Mammary epithelial cell (primary cell): ENCODE data around the gene ADAM10.

Experiments used
- EZH2 ChIP-seq: IDR thresholded peaks from 2 replicates; pipeline ENCODE4 v1.6.1; 2012; ENCODE audit warnings: low read length, inconsistent platforms, borderline replicate concordance
- TF ChIP-seq, protein P1 (sequence below), 2 donors: IDR thresholded peaks in 1 of 2; conservative IDR thresholded peaks in 1 of 2; 2 replicates each; pipeline ENCODE4 v1.5.1; 2011 to 2012; ENCODE audit warnings: inconsistent platforms in 2 of 2, low read length in 2 of 2, mild to moderate bottlenecking in 2 of 2, control low read depth in 1 of 2, low read depth in 1 of 2; ENCODE audit not compliant: insufficient read depth in 1 of 2; ENCODE audit errors: extremely low read depth in 1 of 2

DNA sequence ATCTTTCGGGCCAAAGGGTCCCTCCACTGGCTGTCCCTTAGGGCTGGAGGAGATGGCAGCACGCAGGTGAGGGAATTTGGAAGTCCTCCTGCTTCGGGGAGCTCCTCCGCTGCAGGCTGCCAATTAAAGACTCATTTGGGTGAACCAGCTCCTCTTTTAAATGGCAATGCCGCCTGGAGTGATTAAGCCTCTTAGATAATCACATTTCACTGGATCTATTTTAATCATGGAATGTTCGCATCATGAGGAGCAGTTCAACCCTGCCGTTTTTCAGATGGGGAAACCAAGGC lies 199.8 kb downstream of the ADAM10 start:
- TF ChIP-seq, protein P1, sequence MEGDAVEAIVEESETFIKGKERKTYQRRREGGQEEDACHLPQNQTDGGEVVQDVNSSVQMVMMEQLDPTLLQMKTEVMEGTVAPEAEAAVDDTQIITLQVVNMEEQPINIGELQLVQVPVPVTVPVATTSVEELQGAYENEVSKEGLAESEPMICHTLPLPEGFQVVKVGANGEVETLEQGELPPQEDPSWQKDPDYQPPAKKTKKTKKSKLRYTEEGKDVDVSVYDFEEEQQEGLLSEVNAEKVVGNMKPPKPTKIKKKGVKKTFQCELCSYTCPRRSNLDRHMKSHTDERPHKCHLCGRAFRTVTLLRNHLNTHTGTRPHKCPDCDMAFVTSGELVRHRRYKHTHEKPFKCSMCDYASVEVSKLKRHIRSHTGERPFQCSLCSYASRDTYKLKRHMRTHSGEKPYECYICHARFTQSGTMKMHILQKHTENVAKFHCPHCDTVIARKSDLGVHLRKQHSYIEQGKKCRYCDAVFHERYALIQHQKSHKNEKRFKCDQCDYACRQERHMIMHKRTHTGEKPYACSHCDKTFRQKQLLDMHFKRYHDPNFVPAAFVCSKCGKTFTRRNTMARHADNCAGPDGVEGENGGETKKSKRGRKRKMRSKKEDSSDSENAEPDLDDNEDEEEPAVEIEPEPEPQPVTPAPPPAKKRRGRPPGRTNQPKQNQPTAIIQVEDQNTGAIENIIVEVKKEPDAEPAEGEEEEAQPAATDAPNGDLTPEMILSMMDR (conservative IDR thresholded peaks at IDR 0.05 in 1 of 2, IDR thresholded peaks at IDR 0.05 in 1 of 2; ENCODE audit: extremely low read depth in 1 of 2, insufficient read depth in 1 of 2, low read depth in 1 of 2, low read length in 2 of 2), result no peak
- no peak for TF ChIP-seq EZH2
